GM19468 (cell line): ENCODE measurements around the gene SLC25A17.
"Not testable (repeated sequence)": the region's sequence is repeated elsewhere in the genome, so short reads cannot be mapped to it uniquely, and the experiment has no call there.

Experiments used
- ATAC-seq: cut with Tn5 transposase; IDR thresholded peaks from one replicate; pipeline ENCODE4 v1.9.1; 2021; ENCODE audit warnings: mild to moderate bottlenecking, moderate library complexity, moderate number of reproducible peaks; ENCODE audit not compliant: unreplicated experiment; ENCODE audit errors: extremely low read depth

The SLC25A17 gene

DNA sequence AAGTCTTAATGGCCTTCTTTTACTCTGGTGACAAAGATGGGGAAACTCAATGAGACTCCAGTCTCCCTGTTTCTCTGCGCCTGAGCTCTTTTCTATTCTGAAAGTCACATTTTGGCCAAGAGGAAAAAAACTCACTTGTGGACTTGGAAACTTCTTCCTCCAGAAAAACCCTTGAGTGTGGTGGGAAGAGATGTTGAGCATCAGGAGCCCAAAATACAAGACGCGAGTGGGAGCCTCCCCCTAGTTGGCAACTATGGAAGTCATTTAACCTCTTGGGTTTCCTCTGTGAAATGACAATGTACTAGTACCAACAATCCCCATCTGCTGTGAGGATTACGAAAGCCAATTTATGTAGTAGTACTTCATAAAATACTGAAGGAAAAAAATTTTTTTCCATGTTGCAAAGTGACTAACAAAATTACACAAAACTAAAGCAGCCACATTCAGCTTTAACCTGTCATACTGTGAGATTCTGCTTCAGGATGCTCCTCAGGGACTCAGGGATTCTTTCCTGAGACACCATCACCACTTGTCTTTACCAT lies 524 bp upstream of the SLC25A17 start:
- ATAC-seq, result no peak

DNA sequence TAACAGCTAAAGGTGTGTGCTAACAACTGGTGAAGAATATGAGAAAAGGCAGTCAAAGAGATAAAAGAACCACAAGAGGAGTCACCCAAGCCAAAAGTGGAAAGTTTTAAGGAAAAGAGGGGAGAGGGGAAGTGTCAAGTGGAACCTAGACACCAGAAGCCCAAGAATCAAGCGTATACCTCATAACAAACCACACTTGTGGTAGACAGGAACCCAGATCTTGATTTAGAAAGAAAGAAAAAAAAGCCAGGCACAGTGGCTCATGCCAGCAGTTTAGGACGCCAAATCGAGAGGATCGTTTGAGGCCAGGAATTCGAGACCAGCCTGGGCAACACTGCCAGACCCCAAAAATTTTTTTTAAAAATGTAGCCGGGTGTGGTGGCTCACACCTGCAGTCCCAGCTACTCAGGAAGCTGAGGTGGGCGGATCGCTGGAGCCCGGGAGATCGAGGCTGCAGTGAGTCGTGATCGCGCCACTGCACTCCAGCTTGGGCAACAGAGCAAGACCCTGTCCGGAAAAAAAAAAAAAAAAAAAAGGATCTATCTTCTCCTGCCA lies 877 bp downstream of the SLC25A17 start:
- ATAC-seq, result no peak

- no peak for ATAC-seq
Observed at GRCh38 chr22:40817737-40818136, 1.4 kb downstream of the SLC25A17 start.

- no peak for ATAC-seq
Observed at GRCh38 chr22:40813912-40814315, 5.2 kb downstream of the SLC25A17 start.

DNA sequence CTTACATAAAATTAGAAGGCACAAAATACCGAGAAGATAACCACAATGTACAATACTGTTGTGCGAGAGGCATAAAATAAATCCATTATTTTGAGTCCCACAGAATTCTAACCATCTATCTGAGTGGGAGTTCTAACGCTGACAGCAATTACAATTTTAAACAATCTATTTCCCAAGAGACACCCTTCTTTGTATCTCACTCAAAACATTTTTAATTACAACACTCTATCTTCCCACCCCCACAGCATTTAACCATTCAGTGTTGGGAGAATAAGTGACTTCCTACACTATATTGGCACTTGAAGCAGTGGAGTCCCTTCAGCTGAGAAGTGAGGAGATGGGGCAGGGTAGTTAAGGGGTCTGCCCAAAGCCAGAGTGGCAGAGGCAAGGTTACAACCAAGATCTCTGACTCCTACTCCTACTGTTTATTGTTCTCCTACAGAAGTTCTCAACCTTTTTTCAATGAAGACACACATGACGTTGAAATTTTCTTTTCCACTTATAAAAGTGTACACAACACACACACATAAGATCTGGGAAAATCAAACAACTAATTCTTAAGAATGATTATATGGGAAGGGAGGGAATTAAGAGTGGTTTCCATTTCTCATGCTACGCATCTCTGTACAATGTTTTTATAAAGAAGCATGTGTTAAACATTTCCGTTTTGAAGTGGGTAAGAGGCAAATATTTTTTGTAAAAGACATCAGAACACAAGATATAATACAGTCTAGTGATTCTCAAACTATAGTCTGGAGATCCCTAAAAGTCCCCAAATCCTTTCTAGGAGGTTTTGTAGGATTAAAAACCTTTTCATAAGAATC lies 10.9 kb downstream of the SLC25A17 start:
- ATAC-seq, result no peak

DNA sequence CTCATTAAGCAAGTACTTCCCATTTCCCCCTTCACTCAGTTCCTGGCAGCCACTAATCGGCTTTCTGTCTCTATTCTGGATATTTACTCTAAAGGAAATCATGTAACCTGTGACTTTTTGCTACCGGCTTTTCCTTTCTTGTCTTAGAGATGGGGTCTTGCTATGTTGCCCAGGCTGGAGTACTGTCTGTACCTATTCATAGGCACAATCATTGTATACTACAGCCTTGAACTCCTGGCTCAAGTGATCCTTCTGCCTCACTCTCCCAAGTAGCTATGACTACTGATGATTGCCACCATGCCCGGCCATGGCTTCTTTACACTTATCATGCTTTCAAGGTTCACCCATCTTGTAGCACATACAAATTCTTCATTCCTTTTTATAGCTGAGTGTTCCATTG lies 12.4 kb downstream of the SLC25A17 start:
- ATAC-seq, result no peak

- ATAC-seq, result no peak
Observed at GRCh38 chr22:40805699-40806203, 13.4 kb downstream of the SLC25A17 start.

GRCh38 chr22:40805239-40805638 lies 13.9 kb downstream of the SLC25A17 start:
- no peak for ATAC-seq

- ATAC-seq, result no peak
Observed at GRCh38 chr22:40803321-40803720, 15.8 kb downstream of the SLC25A17 start.

DNA sequence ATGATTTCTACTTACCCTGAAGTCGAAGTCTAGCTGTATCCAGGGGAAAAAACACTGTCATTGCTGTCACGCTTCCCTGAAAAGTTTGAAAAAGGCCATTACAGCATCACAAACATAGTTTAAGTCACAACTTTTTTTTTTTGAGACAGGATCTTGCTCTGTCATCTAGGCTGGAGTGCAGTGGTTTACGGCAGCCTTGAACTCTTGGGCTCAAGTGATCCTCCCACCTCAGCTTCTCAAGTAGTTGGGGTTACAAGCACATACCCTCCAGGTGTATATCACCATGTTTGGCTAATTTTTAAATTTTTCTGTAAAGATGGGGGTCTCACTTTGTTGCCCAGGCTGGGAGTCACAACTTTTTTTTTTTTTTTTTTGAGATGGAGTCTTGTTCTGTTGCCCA lies 20.1 kb downstream of the SLC25A17 start:
- no peak for ATAC-seq

- ATAC-seq, result no peak
Observed at GRCh38 chr22:40797427-40797826, 21.7 kb downstream of the SLC25A17 start.

GRCh38 chr22:40792451-40792850 lies 26.7 kb downstream of the SLC25A17 start:
- ATAC-seq, result no peak

DNA sequence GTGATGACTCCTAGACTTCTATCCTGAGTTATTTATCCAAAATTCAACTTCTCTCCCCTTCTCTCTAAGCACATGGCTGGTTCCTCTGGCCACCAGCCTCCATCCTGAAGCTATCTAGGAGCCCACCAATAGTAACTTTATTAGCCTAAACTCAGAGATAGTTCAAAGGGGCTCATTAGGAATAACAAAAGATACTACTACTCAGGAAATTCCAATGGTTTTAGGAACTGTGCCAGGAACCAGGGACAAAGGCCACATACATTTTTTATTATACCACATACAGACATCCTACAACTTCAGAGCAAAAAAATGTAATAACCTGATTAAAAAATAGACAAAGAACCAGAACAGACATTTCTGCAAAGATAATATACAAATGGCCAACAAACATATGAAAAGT lies 27.9 kb downstream of the SLC25A17 start:
- no peak for ATAC-seq

DNA sequence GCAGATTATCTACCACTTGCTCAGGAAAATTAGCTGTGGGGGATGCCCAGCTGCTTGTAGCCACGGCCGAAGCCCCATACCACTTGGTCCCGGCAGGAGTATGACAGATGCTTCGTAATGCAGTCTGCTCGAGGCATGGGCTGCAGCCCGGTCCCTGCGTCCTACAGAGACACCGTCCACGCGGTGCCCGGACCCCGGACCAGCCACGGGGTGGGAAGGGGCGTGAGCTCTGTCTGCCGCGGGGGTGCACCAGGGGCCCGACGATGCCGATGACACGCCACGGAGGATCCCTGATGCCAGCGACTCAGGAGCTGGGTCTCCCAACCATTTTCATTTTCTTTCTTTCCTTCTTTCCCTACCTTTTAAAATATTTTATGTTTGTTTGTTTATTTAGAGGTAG lies 30.0 kb downstream of the SLC25A17 start:
- no peak for ATAC-seq

GRCh38 chr22:40782521-40782920 lies 36.6 kb downstream of the SLC25A17 start:
- ATAC-seq, result no peak

DNA sequence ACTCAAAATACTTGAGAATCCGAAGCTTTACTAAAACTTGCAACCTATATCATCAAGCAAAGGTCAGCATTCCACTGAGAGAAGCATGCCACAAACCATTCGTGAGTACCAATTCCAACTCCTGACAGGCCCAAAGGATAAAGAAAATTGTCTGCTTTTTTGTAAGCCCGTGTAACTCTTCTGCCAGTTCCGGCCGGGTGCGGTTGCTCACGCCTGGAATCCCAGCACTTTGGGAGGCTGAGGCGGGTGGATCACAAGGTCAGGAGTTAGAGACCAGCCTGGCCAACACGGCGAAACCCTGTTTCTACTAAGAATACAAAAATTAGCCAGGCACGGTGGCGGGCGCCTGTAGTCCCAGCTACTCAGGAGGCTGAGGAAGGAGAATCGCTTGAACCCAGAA lies 37.4 kb downstream of the SLC25A17 start:
- ATAC-seq, result not testable (repeated sequence)

DNA sequence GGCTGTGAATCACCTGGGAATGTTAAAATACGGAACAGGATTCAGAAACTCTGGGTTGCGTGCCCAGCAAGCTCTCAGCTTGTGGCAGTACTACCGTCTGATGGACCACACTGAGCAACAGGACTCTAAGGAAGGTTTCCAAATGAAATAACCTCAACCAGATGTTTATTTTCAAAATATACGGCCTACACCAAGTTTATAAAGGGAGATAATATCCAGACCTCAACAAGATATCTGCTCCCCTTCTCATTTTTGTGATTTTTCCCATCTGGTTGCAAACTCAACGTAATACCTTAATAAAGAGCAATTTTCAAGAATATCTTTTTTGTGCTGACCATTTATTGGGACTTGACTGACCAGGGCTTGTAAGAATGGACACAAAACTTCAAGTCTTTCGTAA lies 49.4 kb downstream of the SLC25A17 start:
- ATAC-seq, result no peak

- ATAC-seq, result no peak
Observed at GRCh38 chr22:40768206-40768605, 50.9 kb downstream of the SLC25A17 start.

DNA sequence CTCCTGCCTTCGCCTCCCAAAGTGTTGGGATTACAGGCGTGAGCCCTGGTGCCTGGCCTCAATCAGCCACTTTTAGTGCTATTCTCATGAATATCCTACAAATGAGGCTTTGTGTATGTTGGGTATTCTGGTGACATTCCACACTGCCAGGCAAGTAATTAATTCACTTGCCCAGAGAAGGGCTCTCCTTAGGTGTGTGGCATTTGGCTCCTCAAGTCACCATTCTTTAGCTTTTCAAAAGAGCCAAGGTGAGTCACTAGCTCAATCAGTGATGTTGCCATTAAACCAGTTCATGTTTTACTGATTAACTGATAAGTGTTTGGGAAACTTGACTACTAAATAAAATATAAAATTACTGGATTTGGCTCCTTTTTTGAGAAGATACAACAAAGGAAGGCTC lies 52.2 kb downstream of the SLC25A17 start:
- ATAC-seq, result no peak

DNA sequence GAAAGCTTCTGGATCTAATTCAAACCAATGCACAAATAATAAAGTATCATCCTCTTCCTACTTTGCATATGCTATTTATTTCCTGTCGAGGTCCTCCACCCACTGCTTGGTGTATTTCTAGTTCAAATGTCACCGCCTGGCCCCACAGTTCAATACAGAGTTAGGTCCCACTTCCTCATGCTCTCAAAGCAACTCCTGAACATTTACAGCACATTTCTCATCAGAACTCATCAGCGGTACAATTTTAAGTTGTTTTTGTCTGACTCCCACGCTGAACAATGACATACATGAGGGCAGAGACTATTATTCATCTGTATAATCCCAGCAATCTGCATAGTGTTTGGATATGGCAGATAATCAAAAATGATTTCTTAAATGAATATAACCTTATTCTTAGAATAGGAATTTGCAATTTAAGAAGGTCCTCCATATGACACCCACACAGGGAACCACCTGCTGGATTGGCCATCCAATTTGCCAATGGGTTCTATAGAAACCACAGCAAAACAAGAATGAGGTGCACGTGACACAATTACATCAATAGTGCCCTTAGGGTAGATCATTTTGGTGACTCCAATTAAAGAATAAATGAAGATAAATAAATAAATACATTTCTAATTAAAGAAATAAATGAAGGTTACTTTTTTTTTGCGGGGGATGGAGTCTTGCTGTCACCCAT lies 54.2 kb downstream of the SLC25A17 start:
- no peak for ATAC-seq

- no peak for ATAC-seq
Observed at GRCh38 chr22:40759294-40759840, 59.8 kb downstream of the SLC25A17 start.
